NCI-H2107 treated with DMSO at 0.1 percent for 48 hours (cell line): ENCODE results near the gene IER2.
A peak's percentile ranks its signal among the peaks of the same experiment; 100 is the strongest.
"Not testable (repeated sequence)": the region's sequence is repeated elsewhere in the genome, so short reads cannot be mapped to it uniquely, and the experiment has no call there.

Experiments
- DNase-seq: peaks from one replicate; lab custom pipeline; 2025; ENCODE audit not compliant: unreplicated experiment; lab: John Stamatoyannopoulos, UW

The IER2 gene

DNA sequence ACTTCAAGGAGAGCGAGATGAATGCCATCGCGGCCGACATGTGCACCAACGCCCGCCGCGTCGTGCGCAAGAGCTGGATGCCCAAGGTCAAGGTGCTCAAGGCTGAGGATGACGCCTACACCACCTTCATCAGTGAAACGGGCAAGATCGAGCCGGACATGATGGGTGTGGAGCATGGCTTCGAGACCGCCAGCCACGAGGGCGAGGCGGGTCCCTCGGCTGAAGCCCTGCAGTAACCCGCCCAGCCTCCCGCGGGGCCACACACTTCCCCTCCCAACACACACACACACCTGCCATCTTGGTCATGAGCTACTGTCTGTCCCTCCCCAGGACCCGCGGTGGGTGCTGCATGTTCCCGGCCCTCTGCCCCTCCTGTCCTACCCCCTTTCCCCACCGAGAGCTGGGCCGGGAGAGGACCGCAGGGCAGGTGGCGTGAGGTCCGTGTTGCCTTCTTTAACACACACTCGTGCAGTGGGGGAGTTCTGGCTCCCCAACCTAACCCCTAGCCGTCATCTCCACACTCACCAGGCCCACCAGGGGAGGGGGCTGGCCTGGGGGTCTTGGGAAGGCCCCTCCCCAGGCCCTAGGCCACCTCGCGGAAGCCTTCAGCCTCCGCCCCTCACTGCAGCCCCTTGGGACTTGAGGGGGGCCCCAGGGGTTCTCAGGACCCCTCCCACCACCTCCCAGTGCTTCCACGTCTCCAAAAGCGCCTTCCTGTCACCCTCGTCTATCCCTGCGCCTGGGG is 11.9 kb upstream of the IER2 start:
- DNase-seq: no peak

DNA sequence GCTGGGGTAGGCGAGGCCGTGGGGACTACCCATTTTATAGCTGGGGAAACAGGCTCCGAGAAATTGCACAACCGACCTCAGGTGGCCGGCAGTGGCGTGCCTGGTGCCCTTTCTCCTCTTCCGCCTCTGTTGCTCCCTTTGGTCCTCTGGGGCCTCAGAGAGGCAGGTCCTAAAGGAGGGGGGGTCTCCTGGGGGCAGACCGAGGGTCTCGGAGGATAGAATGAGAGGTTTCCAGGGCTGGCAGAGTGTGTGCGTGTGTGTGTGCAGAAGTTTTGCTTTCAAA is 11.4 kb upstream of the IER2 start:
- no peak for DNase-seq

DNA sequence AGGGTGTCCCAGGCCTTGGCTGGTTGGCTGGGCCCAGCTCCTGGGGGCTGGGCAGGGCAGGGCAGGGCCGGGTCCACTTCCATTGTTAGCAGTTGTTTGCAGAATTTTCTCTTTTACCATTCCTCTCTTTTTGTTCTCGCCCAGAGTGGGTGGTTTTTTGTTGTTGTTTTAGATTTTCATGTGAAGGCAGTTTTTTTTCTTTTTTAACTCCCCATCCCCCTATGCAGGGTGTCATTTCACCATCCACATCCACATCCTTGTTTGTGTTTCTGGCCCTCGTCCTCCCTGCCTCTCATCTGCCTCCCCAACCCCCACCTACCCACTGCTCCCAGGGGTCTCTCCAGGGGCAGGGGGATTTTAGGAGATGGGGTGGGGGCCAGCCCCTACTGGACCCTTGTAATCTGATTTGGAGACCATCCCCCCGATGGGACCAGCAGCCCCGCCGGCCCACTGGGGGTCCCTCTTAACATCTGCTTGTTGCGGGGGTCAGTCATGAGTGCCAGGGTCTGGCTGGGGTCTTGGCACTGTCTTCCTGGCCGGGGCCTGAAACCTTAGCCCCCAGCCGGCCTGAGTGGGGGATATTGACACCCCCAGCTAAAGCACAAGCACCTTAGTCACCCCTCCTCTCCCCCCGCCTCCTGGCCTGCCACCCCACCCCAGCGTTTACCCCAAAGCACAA is 10.4 kb upstream of the IER2 start:
- no peak for DNase-seq

DNA sequence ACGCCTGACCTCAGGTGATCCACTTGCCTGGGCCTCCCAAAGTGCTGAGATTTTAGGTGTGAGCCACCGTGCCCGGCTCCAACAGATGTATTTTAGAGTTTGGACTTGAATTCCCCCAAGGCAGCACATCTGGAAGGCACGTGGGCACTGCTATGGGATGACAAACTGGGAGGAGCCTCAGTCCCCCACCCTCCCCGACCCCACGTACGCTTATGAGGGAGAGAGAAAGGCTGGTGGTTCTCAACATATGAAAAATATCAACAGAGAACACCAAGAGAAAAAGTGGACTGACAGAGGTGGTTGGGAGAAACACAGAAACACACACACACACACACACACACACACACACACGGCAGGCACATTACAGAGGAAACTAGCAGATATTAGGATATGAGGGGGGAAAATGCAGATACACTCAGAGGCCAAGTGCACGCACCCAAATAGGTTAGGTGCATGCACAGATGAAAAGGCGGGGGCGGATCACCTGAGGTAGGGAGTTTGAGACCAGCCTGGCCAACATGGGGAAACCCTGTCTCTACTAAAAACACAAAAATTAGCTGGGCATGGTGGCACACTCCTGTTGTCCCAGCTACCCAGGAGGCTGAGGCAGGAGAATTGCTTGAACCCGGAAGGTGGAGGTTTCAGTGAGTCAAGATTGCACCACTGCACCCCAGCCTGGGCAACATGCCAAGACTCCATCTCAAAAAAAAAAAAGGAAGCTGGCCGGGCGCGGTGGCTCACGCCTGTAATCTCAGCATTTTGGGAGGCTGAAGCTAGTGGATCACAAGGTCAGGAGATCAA is 3.2 kb upstream of the IER2 start:
- DNase-seq: no peak

DNA sequence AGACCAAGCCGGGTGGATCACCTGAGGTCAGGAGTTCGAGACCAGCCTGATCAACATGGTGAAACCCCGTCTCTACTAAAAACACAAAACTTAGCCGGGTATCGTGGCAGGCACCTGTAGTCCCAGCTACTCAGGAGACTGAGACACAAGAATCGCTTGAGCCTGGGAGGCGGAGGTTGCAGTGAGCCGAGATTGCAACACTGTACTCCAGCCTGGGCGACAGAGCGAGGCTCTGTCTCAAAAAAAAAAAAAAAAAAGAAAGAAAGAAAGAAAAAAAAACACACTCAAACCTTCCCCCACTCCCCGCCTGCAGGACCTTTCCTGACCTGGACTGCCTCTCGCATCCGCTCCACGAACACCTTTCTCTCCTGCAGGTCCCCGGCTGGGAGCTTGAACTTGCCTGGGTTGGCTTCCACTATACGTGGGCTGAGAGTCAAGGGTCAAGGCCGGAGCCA is 1.0 kb upstream of the IER2 start:
- not testable (repeated sequence) for DNase-seq

DNA sequence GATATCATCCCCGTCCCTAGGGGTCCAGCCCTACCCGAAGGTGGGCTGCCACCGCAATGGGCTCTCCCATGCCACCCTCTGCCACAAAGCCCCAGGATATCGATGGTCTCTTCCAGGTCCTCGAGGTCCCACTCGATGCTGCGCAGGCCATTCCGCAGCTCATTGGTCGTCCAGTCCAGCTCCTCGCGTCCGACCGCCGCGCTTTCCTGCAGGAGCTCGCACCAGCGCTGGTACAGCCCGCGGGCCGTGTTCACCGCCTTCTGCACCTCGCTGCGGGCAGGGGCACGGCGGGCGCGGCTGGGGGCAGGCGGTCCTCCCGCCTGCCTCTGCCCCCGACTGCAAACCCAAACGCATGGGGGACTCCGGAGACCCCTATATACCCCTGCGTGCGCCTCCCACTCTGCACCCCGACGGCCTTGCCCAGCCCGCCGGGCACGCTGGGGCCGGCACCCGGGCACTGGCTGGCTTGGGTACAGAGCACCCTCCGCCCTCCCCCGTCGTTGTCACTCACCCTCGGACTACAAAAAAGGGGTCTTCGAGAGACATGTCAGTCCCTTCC is 504 bp upstream of the IER2 start:
- DNase-seq: peak; percentile 56

DNA sequence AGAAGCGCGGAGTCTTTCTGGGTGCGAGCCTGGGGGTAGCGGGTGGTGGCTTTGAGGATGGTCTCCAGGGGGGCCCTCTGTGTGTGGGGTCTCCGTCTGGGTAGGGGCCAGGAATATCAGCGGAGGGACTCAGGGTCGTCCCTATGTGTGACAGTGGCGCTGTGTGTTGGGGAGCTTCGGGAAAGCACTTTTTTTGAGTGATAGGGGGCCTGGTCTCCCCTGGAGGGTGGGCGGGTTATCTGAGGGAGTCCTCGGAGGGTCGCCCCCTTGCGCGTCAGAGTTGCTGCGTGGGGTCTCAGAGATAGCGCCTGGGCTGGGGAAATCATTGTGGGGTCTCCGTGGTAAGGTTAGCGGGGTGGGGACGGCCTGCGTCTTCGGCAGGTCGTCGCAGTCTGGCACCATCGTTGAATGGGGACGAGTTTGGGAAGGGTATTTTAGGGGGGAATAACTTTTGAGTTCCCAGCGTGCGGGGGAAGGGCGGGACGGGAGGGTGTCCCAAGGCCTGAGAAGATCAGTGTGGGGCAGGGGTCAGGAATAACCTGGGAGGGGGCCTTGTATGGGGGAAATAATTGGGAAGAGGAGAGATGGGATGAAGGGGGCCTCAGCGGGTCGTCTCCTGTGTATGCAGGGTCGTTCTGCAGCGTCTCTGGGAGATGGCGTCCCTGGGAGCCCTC is 857 bp downstream of the IER2 start:
- DNase-seq: no peak

DNA sequence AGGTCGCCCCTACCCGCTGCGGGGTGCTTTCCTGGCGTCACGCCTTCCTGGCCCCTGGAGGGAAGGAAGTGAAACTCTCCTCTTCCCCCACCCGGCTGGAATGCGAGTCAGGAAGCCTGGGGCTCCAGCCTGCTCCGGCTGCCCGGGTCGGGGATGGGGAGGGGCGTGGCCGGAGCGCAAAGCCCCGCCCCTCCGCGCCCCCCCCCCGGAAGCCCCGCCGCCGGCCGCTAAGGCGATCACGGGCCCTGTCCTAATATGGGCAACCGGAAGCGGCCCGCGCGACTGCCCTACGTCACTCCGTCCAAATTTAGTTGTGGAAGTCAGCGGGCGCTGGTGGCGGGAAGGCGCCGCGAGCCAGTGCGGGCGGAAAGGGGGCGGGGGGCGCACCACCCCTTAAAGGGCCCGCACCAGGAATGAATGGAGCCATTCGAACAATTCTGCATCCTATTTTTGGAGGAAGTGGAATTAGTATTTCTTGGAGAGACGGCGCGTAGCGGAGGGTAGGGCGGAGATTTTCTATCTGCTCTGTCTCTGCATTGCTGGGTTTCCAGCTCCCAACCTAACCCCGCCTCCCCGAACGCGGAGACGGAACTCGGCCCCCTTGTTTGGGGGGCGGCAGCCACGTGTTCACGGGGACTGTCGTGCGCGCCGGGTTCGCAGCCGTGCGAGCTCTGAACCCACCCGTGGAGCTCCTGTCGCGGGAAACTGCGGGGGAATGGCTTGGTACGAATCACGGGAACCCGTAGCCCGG is 1.6 kb downstream of the IER2 start:
- peak; percentile 84 for DNase-seq

DNA sequence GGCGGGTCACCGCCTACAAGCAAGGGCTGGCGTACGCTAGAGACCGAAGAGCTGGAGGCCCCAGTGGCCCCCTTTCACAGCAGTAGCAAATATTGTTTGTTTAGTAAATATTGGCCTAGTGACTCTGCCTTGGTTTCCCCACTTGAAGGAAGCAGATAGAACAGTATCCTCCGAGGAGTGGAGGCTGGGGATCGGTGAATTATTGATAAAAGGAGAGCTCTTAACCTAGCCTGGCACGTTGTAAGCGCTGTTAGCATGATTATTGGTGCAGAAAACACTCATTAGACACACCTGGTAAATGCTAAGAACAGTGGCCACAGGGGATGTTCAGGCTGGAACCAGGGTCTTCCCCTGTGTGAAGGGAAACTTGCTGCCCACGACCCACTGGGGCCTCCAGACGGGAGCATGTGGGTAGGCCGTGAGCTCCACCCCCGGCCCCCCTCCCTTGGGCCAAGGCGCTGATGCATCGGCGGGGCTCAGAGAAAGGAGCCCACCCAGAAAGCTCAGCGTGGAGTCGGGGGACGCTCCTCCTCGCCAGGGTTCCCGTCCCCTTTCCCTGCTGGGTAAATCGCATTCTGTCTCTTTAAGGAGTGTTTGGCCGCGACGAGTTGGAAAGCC is 2.3 kb downstream of the IER2 start:
- no peak for DNase-seq

DNA sequence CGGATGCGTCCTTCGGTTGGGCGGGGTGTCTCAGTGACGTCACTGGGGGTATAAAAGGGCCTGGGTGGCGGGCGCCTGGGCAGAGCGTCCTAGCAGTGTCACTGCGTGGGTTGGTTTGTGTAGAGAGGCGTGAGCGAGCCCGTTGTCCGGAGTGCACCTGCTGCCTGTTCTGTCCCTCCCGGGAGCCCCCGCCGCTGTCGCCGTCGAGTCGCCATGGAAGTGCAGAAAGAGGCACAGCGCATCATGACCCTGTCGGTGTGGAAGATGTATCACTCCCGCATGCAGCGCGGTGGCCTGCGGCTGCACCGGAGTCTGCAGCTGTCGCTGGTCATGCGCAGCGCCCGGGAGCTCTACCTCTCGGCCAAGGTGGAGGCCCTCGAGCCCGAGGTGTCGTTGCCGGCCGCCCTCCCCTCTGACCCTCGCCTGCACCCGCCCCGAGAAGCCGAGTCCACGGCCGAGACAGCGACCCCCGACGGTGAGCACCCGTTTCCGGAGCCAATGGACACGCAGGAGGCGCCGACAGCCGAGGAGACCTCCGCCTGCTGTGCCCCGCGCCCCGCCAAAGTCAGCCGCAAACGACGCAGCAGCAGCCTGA is 2.9 kb downstream of the IER2 start:
- peak; percentile 81 for DNase-seq

DNA sequence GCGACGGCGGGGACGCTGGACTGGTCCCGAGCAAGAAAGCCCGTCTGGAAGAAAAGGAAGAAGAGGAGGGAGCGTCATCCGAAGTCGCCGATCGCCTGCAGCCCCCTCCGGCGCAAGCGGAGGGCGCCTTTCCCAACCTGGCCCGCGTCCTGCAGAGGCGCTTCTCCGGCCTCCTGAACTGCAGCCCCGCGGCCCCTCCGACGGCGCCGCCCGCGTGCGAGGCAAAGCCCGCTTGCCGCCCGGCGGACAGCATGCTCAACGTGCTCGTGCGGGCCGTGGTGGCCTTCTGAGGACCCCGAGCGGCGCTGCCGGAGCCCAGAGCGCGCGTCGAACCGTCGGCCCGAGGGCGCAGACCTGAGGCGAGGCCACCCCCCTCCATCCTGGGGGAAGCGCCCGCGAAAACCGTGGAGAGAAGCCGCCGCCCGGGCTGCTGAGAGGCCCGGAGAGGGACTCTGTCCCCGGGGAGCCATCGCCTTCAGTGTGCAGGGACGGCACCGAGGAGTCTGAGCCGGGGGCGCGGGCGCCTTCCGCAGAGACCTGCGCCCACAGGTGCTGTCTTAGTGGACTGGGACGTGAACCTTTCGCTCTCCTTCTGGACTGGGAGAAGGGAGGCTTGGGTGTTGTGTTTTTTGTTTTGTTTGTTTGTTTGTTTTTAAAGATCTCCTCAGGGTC is 3.5 kb downstream of the IER2 start:
- no peak for DNase-seq

DNA sequence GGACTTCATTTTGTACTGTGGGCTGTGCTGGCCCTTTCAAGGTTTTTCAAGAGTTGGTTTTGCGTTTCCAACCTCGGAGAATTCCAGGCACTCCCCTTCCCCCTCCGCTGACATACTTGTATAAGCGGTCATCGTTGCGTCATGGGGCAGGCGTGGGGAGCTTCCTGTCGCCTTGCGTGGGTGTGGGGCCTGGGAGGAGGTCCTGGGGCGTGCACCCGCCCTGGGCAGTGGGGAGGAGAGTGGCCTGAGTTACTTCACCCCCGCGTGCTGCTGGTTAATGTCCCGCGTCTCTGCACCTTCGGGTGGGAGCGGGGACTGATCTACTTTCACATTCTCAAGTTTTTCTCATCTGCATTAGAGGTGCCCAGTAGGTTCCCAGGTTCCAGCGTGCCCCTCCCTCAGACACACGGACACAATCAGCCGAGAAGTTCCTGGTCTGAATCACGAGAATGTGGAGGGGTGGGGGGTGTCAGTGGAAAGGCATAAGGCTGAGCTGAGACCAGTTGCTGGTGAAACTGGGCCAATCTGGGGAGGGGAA is 4.1 kb downstream of the IER2 start:
- DNase-seq: peak; percentile 47

DNA sequence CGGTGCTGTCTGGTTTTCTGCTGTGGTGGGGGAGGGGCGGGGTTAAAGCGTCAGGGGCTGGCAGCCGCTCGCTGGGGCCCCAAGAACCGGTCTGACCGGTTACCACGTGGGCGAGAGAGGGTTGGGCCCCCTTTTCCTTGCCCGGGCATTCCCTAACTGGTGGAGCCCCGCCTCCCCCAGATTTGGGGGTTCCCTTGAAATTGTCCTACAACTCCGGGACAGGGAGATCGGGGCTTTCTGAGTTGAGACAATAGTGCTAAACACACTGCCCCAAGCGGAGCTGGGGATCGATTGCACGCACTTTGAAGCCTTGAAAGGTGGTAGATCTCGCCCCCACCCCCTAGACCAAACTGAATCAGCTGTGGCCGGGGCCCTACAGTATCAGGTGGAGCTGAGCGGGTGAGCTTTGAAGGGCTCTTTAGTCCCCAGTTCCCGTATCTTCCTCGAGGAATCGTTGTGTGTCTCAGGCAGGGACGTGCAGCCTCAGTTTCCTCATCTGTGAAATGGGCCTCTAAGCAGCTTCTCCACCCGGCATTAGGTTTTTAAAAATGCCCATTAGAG is 4.8 kb downstream of the IER2 start:
- peak; percentile 54 for DNase-seq

DNA sequence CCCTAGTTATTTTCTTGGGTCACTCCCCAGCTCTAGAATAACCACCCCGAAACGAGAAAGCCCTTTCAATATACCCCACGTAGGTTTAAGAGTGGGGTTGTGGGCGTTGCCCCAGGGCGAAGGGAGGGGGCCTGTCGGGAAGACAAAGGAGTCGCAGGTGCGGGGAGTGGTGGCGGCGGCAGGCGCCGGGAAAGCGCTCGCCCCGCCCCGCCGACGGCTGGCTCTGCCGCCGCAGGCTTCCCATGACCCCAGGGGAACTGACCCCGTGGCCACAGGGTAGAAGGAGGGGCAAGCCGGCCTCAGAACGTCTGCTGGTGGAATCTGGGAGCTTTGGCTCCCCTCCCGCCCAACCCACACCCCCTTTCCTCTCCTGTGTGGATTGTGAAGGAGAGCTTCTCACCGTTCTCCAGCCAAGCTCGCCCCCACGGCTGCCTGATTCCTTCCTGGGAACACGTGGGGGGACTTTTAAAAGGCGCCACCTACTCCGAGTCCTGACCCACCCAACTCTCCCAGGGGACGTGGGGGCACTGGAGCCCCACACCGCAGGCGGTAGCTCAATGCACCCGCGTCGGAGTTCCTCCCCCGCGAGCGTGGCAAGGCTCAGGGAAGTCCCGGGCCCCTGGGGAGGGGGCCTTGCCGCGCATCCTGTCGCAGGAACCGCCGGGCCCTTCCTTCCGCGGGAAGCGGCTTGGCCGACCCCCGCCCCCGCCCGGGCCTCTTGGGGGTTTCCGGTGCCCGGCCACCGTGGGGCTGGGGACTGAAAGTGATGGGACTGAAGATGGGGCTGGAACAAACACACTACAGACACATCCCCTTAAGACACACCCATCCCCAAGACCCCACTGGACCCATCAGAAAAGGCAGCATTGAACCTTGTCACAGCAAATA is 5.5 kb downstream of the IER2 start:
- DNase-seq: peak; percentile 58

DNA sequence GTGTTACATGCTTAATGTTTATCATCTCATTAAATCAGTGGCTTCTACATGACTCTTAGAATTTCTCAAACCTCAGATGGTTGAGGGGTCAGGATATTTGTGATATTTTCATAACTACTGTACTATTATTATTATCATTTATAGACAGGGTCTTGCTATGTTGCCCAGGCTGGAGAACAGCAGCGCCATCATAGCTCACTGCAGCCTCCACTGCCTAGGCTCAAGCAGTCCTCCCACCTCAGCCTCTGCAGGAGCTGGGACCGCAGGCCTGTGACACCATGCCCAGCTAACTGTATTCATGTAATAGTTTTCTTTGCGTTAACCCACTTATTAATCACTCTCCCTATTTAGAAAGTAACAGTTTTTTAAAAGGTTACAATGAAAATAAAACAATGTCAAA is 9.5 kb downstream of the IER2 start:
- no peak for DNase-seq

DNA sequence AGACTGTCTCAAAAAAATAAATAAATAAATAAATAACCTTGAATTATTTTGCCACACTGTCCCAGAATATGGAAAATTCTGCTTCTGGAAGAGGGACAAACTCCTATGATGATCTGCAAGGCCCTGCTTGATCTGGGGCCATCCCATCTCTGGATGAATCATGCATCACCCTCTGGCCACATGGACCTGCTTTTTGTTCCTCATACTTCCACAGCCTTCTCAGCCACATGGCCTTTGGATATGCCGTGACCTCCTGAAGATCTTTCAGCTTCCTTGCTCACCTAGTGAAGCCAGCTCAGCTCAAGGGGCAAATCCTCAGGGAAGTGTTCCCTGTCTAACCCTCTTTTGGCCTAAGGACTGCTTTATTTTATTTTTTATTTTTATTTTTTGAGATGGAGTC is 10.3 kb downstream of the IER2 start:
- DNase-seq: no peak

DNA sequence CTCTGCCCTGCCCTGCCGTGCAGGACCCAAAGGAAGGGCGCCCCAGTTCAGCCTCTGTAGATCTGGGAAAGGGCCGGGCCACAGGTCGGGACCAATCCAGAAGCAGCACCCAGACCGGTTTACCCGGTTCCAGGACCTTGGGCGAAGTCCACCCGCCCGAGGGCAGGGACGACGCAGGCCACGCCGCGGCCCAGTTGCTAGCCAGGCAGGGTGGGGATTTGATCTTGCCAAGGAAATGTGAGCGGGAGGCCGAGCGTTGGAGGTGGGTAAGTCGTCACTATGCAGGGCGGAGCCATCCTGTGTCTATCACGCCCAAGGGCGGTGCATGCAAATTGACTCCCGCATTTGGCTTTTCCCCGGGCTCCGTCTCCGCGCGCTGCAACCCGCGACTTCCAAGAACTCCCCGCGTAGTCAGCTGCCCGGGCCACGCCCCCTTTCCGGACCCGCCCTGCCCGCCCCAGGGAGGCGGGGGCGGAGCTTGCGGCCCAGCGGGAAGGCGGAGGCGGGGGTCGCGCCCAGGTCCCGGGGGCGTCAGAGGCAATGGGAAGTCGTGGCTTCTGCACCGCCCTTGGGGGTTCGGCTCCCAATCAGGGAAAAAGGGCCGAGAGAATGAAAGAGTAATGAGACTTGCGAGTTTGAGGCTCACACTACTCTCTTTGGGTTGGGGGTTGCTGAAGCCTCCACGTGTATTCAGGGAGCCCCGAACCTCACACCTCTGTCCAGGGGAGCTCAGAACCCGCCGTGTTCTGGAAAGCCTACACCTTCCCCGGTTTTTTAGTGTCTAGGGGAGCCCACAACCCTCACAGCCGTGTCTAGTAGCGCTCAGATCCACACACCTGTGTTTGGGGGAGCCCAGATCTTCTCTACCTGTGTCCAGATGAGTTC is 12.8 kb downstream of the IER2 start:
- peak; percentile 15 for DNase-seq
